ENCODE results near the gene KIF13A. TPM values are rescaled to one million over a fixed set of nuclear protein-coding genes. Genes with fewer than 3 reads are reported as not detected.

KIF13A gene
- total RNA-seq, 1 donor from 2014 or later: not detected

- Mint-ChIP-seq H3K27ac (no peak overlapping the region), H3K4me1 (ENCODE audit: low read depth) (peaks cover 22% of the 10 kb centered on the region), H3K9me3 (peaks cover 8% of the 10 kb centered on the region), H3K27me3 (ENCODE audit: insufficient read depth) (peaks cover 12% of the 10 kb centered on the region), H3K4me3 (no peak overlapping the region), H3K36me3 (ENCODE audit: low read depth) (no peaks in the 10 kb centered on the region)
- intact Hi-C loops (cut with micrococcal nuclease): no loop called here
- DNase-seq (ENCODE audit: low spot score): peak; percentile 2
Measured at GRCh38 chr6:17907406-17908229, 79.8 kb downstream of the KIF13A start.

GRCh38 chr6:17905611-17906592 is 81.5 kb downstream of the KIF13A start:
- Mint-ChIP-seq H3K9me3 (peaks cover 8% of the 10 kb centered on the region), H3K27me3 (ENCODE audit: insufficient read depth) (peaks cover 12% of the 10 kb centered on the region), H3K4me3 (no peak overlapping the region), H3K36me3 (ENCODE audit: low read depth) (no peaks in the 10 kb centered on the region), H3K4me1 (ENCODE audit: low read depth) (peaks cover 22% of the 10 kb centered on the region), H3K27ac (no peak overlapping the region)
- intact Hi-C loops (cut with micrococcal nuclease): no loop called here
- no peak for DNase-seq (ENCODE audit: low spot score)

GRCh38 chr6:17904491-17905120 is 82.8 kb downstream of the KIF13A start:
- intact Hi-C loops (cut with micrococcal nuclease): no loop called here
- Mint-ChIP-seq H3K27ac (no peak overlapping the region), H3K36me3 (ENCODE audit: low read depth) (no peaks in the 10 kb centered on the region), H3K4me1 (ENCODE audit: low read depth) (peaks cover 15% of the 10 kb centered on the region), H3K4me3 (no peak overlapping the region), H3K9me3 (peaks cover 8% of the 10 kb centered on the region), H3K27me3 (ENCODE audit: insufficient read depth) (peaks cover 12% of the 10 kb centered on the region)
- no peak for DNase-seq (ENCODE audit: low spot score)

GRCh38 chr6:17902974-17903373 is 84.5 kb downstream of the KIF13A start:
- Mint-ChIP-seq H3K27me3 (ENCODE audit: insufficient read depth) (peaks cover 12% of the 10 kb centered on the region), H3K36me3 (ENCODE audit: low read depth) (no peaks in the 10 kb centered on the region), H3K27ac (no peak overlapping the region), H3K9me3 (peaks cover 4% of the 10 kb centered on the region), H3K4me1 (ENCODE audit: low read depth) (peaks cover 9% of the 10 kb centered on the region), H3K4me3 (no peak overlapping the region)
- no peak for DNase-seq (ENCODE audit: low spot score)
- intact Hi-C loops (cut with micrococcal nuclease): no loop called here

- Mint-ChIP-seq H3K4me1 (ENCODE audit: low read depth) (no peaks in the 10 kb centered on the region), H3K27ac (no peak overlapping the region), H3K36me3 (ENCODE audit: low read depth) (no peaks in the 10 kb centered on the region), H3K9me3 (peaks cover 9% of the 10 kb centered on the region), H3K4me3 (no peak overlapping the region), H3K27me3 (ENCODE audit: insufficient read depth) (peaks cover 12% of the 10 kb centered on the region)
- intact Hi-C loops (cut with micrococcal nuclease): no loop called here
- DNase-seq (ENCODE audit: low spot score): no peak
Measured at GRCh38 chr6:17901493-17901892, 85.9 kb downstream of the KIF13A start.

GRCh38 chr6:17900011-17900410 is 87.4 kb downstream of the KIF13A start:
- Mint-ChIP-seq H3K27ac (no peak overlapping the region), H3K9me3 (peaks cover 22% of the 10 kb centered on the region), H3K36me3 (ENCODE audit: low read depth) (no peaks in the 10 kb centered on the region), H3K4me3 (no peak overlapping the region), H3K27me3 (ENCODE audit: insufficient read depth) (peaks cover 11% of the 10 kb centered on the region), H3K4me1 (ENCODE audit: low read depth) (no peaks in the 10 kb centered on the region)
- no peak for DNase-seq (ENCODE audit: low spot score)
- intact Hi-C loops (cut with micrococcal nuclease): no loop called here

GRCh38 chr6:17899491-17899890 is 87.9 kb downstream of the KIF13A start:
- no peak for DNase-seq (ENCODE audit: low spot score)
- Mint-ChIP-seq H3K9me3 (peaks cover 27% of the 10 kb centered on the region), H3K36me3 (ENCODE audit: low read depth) (no peaks in the 10 kb centered on the region), H3K4me1 (ENCODE audit: low read depth) (no peaks in the 10 kb centered on the region), H3K4me3 (no peak overlapping the region), H3K27ac (no peak overlapping the region), H3K27me3 (ENCODE audit: insufficient read depth) (peaks cover 11% of the 10 kb centered on the region)
- intact Hi-C loops (cut with micrococcal nuclease): no loop called here

- no peak for DNase-seq (ENCODE audit: low spot score)
- Mint-ChIP-seq H3K27me3 (ENCODE audit: insufficient read depth) (peaks cover 4% of the 10 kb centered on the region), H3K9me3 (peaks cover 28% of the 10 kb centered on the region), H3K36me3 (ENCODE audit: low read depth) (no peaks in the 10 kb centered on the region), H3K4me1 (ENCODE audit: low read depth) (no peaks in the 10 kb centered on the region), H3K4me3 (no peak overlapping the region), H3K27ac (no peak overlapping the region)
- intact Hi-C loops (cut with micrococcal nuclease): no loop called here
Measured at GRCh38 chr6:17897681-17898080, 89.8 kb downstream of the KIF13A start.

- DNase-seq (ENCODE audit: low spot score): no peak
Measured at GRCh38 chr6:17894905-17895304, 92.5 kb downstream of the KIF13A start.

GRCh38 chr6:17894191-17894590 is 93.2 kb downstream of the KIF13A start:
- Mint-ChIP-seq H3K27me3 (ENCODE audit: insufficient read depth) (peaks cover 15% of the 10 kb centered on the region), H3K9me3 (peaks cover 28% of the 10 kb centered on the region), H3K4me1 (ENCODE audit: low read depth) (no peaks in the 10 kb centered on the region), H3K4me3 (no peak overlapping the region), H3K36me3 (ENCODE audit: low read depth) (no peaks in the 10 kb centered on the region), H3K27ac (no peak overlapping the region)
- no peak for DNase-seq (ENCODE audit: low spot score)
- intact Hi-C loops (cut with micrococcal nuclease): no loop called here

More at GRCh38 chr6:17894905-17895304, 92.5 kb downstream of the KIF13A start:
- Mint-ChIP-seq H3K27ac (no peak overlapping the region), H3K36me3 (ENCODE audit: low read depth) (no peaks in the 10 kb centered on the region), H3K27me3 (ENCODE audit: insufficient read depth) (peaks cover 14% of the 10 kb centered on the region), H3K4me1 (ENCODE audit: low read depth) (no peaks in the 10 kb centered on the region), H3K4me3 (no peak overlapping the region), H3K9me3 (peaks cover 28% of the 10 kb centered on the region)
- intact Hi-C loops (cut with micrococcal nuclease): no loop called here

- H3K4me3 Mint-ChIP-seq: no peak overlapping the region
- H3K9me3 Mint-ChIP-seq: peaks cover 22% of the 10 kb centered on the region
- no peak for DNase-seq (ENCODE audit: low spot score)
- intact Hi-C loops (cut with micrococcal nuclease): no loop called here
- no peaks in the 10 kb centered on the region for H3K4me1 Mint-ChIP-seq (ENCODE audit: low read depth)
- peaks cover 13% of the 10 kb centered on the region for H3K27me3 Mint-ChIP-seq (ENCODE audit: insufficient read depth)
- H3K36me3 Mint-ChIP-seq (ENCODE audit: low read depth): no peaks in the 10 kb centered on the region
- no peak overlapping the region for H3K27ac Mint-ChIP-seq
Measured at GRCh38 chr6:17892097-17892686, 95.2 kb downstream of the KIF13A start.

GRCh38 chr6:17890309-17890708 is 97.1 kb downstream of the KIF13A start:
- Mint-ChIP-seq H3K4me3 (no peak overlapping the region), H3K9me3 (peaks cover 9% of the 10 kb centered on the region), H3K36me3 (ENCODE audit: low read depth) (no peaks in the 10 kb centered on the region), H3K27me3 (ENCODE audit: insufficient read depth) (peaks cover 17% of the 10 kb centered on the region), H3K4me1 (ENCODE audit: low read depth) (peaks cover 2% of the 10 kb centered on the region), H3K27ac (no peak overlapping the region)
- intact Hi-C loops (cut with micrococcal nuclease): no loop called here
- no peak for DNase-seq (ENCODE audit: low spot score)
